Stomach (tissue), 9 donors: ENCODE measurements around the gene PNMA8A. TPM values are rescaled to one million over a fixed set of nuclear protein-coding genes. Genes with fewer than 3 reads are reported as not detected.

ENCODE experiments used
- DNase-seq, 2 donors: peaks; one replicate each; pipeline versions ENCODE4 v3.0.0 to v3.0.0-alpha.2; 2013 to 2019
- H3K27ac ChIP-seq, 5 donors: fragments of 200-600 bp in 4 of 5; sonication (generic) in 4 of 5; one replicate each; pipeline ENCODE4 v1.5.1; 2013 to 2019; ENCODE audit warnings: mild to moderate bottlenecking in 1 of 5, moderate library complexity in 1 of 5
- H3K27me3 ChIP-seq, 3 donors: fragments of 200-600 bp; sonication (generic); one replicate each; pipeline ENCODE4 v1.5.1; 2017 to 2019; ENCODE audit warnings: mixed run types in 1 of 3
- H3K36me3 ChIP-seq, 4 donors: fragments of 200-600 bp; sonication (generic); 1 replicate in 3 of 4; 2 replicates in 1 of 4; pipeline ENCODE4 v1.5.1; 2016 to 2019
- H3K4me1 ChIP-seq, 4 donors: fragments of 200-600 bp; sonication (generic); one replicate each; pipeline ENCODE4 v1.5.1; 2016 to 2019
- H3K4me3 ChIP-seq, 4 donors: fragments of 200-600 bp; sonication (generic) in 3 of 4; one replicate each; pipeline ENCODE4 v1.5.1; 2016 to 2019; ENCODE audit warnings: mild to moderate bottlenecking in 1 of 4
- H3K9me3 ChIP-seq, 4 donors: fragments of 200-600 bp; sonication (generic); one replicate each; pipeline ENCODE4 v1.5.1; 2016 to 2019
- EP300 ChIP-seq: sonication (generic); formaldehyde crosslinking; IDR thresholded peaks from one replicate; pipeline ENCODE4 v1.6.1; 2017; ENCODE audit warnings: antibody characterized with exemption
- POLR2A ChIP-seq, 4 donors: fragments of 450-650 bp; IDR thresholded peaks; one replicate each; pipeline ENCODE4 v1.6.1; 2016; ENCODE audit warnings: antibody characterized with exemption in 4 of 4, control low read depth in 2 of 4, mild to moderate bottlenecking in 1 of 4, moderate library complexity in 1 of 4
- POLR2AphosphoS5 ChIP-seq, 3 donors: sonication (generic); formaldehyde crosslinking; IDR thresholded peaks; one replicate each; pipeline ENCODE4 v1.6.1; 2016; ENCODE audit warnings: antibody characterized with exemption in 3 of 3
- WGBS, 5 donors: extraction: QIAGEN DNeasy Blood & Tissue Kit in 3 of 5; methylation state at CpG; one replicate each; pipeline versions ENCODE4 v1.1.5 to v1.1.7; 2013 to 2018; 5-methylcytosine and 5-hydroxymethylcytosine counted together
- intact Hi-C: fragments of 100-400 bp; cut with DNase I; formaldehyde crosslinking; loops from one replicate; pipeline ENCODE4 v1.15.1; 2023; ENCODE audit warnings: low total_unique reads
- polyA plus RNA-seq, 3 donors: library from polyadenylated mRNA; stranded (reverse); fragments of 200-250 nt; gene quantifications; one replicate each; pipeline ENCODE4 v1.2.3, GENCODE V29; 2013
- total RNA-seq, 5 donors: library from RNA; depleted of rRNA; stranded (reverse); fragments of >200 nt; gene quantifications; one replicate each; pipeline versions ENCODE4 v1.1.0 to v1.2.3, GENCODE V29; 2014 to 2016
- TF ChIP-seq, protein P1 (sequence below), 7 experiments: fragments of 450-650 bp in 4 of 7; fragments of 200-600 bp in 3 of 7; sonication (generic) in 3 of 7; IDR thresholded peaks; one replicate each; pipeline ENCODE4 v1.5.1; 2016 to 2019; ENCODE audit warnings: antibody characterized with exemption in 7 of 7, control low read depth in 2 of 7, mild to moderate bottlenecking in 1 of 7
- donor health status: healthy with polysubstance abuse.
- donor health status: Bipolar disorder and iron deficiency.
- donor health status: healthy.

Gene PNMA8A
- total and polyA plus RNA-seq, 8 donors: 0.43 to 4.8 (median 1.4) TPM; not detected in 2

DNA sequence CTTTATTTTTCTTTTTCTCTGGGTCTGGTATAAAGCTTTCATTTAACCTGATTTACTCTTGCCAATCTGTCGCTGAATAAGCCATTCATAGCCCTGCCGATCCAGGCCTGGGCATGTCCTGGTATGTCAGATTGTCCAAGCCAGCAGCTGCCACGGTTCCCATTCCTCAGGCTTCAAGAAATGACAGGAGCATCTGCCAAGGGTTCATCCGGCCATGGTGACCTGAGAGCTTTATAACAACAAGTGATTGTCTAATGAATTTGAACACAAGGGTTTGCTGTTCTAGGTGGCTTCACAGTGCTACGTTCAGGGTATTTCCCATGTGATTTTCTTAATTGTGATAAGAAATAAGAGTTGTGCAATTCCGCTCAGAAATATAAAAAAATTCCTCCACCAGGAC lies 20.0 kb downstream of the PNMA8A start:
- Histone ChIP-seq H3K4me3 (no peak overlapping the region), H3K27me3 (peaks cover 0 to under 1% (median 0%) of the 10 kb centered on the region in 3 donors), H3K36me3 (no peaks in the 10 kb centered on the region), H3K9me3 (no peaks in the 10 kb centered on the region), H3K27ac (no peak overlapping the region), H3K4me1 (peaks cover 0 to 2% (median 0%) of the 10 kb centered on the region in 4 donors)
- DNase-seq: no peak
- intact Hi-C loops: no loop called here
- no peak for TF ChIP-seq EP300
- TF ChIP-seq POLR2A (IDR thresholded peaks at IDR 0.05): no peak
- TF ChIP-seq POLR2AphosphoS5 (IDR thresholded peaks at IDR 0.05): no peak
- TF ChIP-seq, protein P1, sequence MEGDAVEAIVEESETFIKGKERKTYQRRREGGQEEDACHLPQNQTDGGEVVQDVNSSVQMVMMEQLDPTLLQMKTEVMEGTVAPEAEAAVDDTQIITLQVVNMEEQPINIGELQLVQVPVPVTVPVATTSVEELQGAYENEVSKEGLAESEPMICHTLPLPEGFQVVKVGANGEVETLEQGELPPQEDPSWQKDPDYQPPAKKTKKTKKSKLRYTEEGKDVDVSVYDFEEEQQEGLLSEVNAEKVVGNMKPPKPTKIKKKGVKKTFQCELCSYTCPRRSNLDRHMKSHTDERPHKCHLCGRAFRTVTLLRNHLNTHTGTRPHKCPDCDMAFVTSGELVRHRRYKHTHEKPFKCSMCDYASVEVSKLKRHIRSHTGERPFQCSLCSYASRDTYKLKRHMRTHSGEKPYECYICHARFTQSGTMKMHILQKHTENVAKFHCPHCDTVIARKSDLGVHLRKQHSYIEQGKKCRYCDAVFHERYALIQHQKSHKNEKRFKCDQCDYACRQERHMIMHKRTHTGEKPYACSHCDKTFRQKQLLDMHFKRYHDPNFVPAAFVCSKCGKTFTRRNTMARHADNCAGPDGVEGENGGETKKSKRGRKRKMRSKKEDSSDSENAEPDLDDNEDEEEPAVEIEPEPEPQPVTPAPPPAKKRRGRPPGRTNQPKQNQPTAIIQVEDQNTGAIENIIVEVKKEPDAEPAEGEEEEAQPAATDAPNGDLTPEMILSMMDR (IDR thresholded peaks at IDR 0.05): no peak
- 66 to 76% (median 71%) methylated on average over 6 of the region's 6 CpGs for WGBS, 5 donors

DNA sequence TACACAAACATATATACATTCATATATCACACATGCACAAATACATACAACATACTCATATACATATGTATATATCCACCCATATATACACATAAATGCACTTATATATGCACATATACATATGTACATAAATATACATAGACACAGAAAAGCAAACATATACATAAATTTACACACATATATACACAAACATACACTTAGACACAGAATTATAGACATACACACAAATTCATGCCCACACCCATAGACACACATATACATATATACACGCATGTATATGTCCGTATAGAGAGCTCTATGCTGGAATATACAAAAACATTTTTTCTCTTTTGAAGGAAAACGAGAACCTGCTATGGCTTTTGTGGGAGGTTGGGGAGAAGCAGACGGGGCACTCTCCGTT lies 20.6 kb downstream of the PNMA8A start:
- intact Hi-C loops: no loop called here
- Histone ChIP-seq H3K36me3 (no peaks in the 10 kb centered on the region), H3K4me3 (no peak overlapping the region), H3K9me3 (no peaks in the 10 kb centered on the region), H3K27me3 (no peaks in the 10 kb centered on the region), H3K4me1 (no peaks in the 10 kb centered on the region), H3K27ac (no peak overlapping the region)
- no peak for DNase-seq
- TF ChIP-seq EP300 (no peak), POLR2A (IDR thresholded peaks at IDR 0.05) (no peak), POLR2AphosphoS5 (IDR thresholded peaks at IDR 0.05) (no peak)
- TF ChIP-seq, protein P1 (IDR thresholded peaks at IDR 0.05): no peak
- 76 to 91% (median 81%) methylated on average over 5 of the region's 5 CpGs for WGBS, 5 donors

DNA sequence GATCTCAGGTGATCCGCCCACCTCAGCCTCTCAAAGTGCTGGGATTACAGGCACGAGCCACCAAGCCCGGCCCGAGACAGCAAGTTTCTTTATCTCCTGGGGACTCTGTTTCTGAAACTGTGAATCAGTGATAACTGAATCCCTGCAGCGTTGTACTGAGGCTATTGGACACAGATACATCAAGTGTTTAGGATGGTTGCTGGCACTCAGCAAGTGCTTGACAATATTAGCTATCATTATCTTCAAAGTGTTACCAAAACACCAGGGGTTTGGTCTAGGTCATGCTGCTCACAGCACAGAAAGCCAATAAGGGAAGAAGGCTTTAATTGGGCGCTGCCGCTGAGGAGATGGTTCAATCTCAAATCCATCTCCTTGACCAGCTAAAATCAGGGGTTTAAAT lies 22.1 kb downstream of the PNMA8A start:
- H3K36me3 ChIP-seq: no peaks in the 10 kb centered on the region
- no peak overlapping the region for H3K4me3 ChIP-seq
- H3K4me1 ChIP-seq: no peaks in the 10 kb centered on the region
- 60 to 65% (median 64%) methylated on average over 7 of the region's 7 CpGs for WGBS, 5 donors
- TF ChIP-seq POLR2AphosphoS5 (IDR thresholded peaks at IDR 0.05) (no peak), EP300 (no peak), POLR2A (IDR thresholded peaks at IDR 0.05) (no peak)
- TF ChIP-seq, protein P1 (IDR thresholded peaks at IDR 0.05): no peak
- intact Hi-C loops: no loop called here
- DNase-seq: no peak
- no peaks in the 10 kb centered on the region for H3K27me3 ChIP-seq
- H3K9me3 ChIP-seq: no peaks in the 10 kb centered on the region
- H3K27ac ChIP-seq: no peak overlapping the region

GRCh38 chr19:46448601-46449000 lies 22.8 kb downstream of the PNMA8A start:
- H3K4me1 ChIP-seq: no peaks in the 10 kb centered on the region
- intact Hi-C loops: no loop called here
- 88 to 94% (median 93%) methylated on average over 10 of the region's 10 CpGs for WGBS, 5 donors
- no peaks in the 10 kb centered on the region for H3K36me3 ChIP-seq
- H3K9me3 ChIP-seq: no peaks in the 10 kb centered on the region
- no peak overlapping the region for H3K27ac ChIP-seq
- TF ChIP-seq EP300 (no peak), POLR2AphosphoS5 (IDR thresholded peaks at IDR 0.05) (no peak), POLR2A (IDR thresholded peaks at IDR 0.05) (no peak)
- TF ChIP-seq, protein P1 (IDR thresholded peaks at IDR 0.05): no peak
- no peak overlapping the region for H3K4me3 ChIP-seq
- H3K27me3 ChIP-seq: no peaks in the 10 kb centered on the region
- DNase-seq: no peak
